GM18507 (cell line): ENCODE measurements around the gene SORCS3.

Experiments used
- DNase-seq: peaks from one replicate; pipeline ENCODE4 v3.0.0; 2011; ENCODE audit warnings: low read depth; ENCODE audit not compliant: insufficient read length; ENCODE audit errors: extremely low spot score
- FAIRE-seq: peaks from 2 replicates; lab custom pipeline; 2011; peaks lifted over from hg19 to GRCh38; lab: Jason Lieb, UNC

Gene SORCS3

GRCh38 chr10:104642658-104643302 lies 1.7 kb downstream of the SORCS3 start:
- FAIRE-seq (no peak), DNase-seq (no peak)

DNA sequence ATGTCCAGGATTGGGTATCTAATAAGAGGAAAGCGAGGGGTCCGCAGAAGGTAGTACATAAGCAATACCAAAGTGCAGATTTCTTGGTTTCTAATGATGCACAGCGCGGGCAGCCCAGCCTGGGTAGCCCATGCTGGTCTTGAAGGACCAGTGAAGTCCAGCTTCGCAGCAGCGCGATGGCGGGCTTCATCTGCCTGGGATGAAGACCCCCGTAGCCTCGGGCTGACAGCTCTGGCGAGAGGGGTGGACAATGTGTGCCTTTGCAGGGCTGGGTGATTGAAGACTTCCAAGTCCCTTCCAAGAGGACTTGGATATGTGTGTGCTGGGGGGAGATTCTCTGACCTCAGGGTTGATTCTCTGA lies 2.2 kb downstream of the SORCS3 start:
- FAIRE-seq (no peak), DNase-seq (no peak)

GRCh38 chr10:104646146-104646545 lies 5.1 kb downstream of the SORCS3 start:
- FAIRE-seq (no peak), DNase-seq (no peak)

- DNase-seq, result no peak
- no peak for FAIRE-seq
Observed at GRCh38 chr10:104648421-104648820, 7.3 kb downstream of the SORCS3 start.

GRCh38 chr10:104650072-104650471 lies 9.0 kb downstream of the SORCS3 start:
- no peak for DNase-seq
- no peak for FAIRE-seq

- FAIRE-seq, result no peak
- no peak for DNase-seq
Observed at GRCh38 chr10:104650635-104651331, 9.7 kb downstream of the SORCS3 start.

- FAIRE-seq (no peak), DNase-seq (no peak)
Observed at GRCh38 chr10:104657036-104657435, 15.9 kb downstream of the SORCS3 start.

GRCh38 chr10:104657457-104657856 lies 16.4 kb downstream of the SORCS3 start:
- FAIRE-seq, result no peak
- no peak for DNase-seq

DNA sequence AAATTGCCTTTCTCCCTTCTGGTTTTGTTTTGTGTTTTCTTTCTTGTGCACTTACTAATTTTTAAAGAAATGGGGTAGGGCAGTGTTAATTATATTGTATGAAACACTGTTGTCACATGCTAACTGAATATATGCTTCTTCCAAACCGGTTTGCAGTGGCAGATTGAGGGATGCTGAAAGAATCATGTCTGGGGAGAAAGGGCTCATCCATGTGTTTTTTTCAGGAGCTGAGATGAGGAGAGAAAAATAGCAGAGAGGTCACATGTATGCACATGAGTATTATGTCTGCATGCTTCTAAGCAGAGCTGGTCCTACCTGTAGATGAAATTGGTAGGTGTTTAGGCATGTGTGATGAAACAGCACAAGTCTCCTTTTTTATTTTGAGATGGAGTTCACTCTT lies 17.0 kb downstream of the SORCS3 start:
- DNase-seq (no peak), FAIRE-seq (no peak)

GRCh38 chr10:104659809-104660208 lies 18.7 kb downstream of the SORCS3 start:
- DNase-seq (no peak), FAIRE-seq (no peak)

- DNase-seq, result no peak
- FAIRE-seq, result no peak
Observed at GRCh38 chr10:104663076-104663475, 22.0 kb downstream of the SORCS3 start.

DNA sequence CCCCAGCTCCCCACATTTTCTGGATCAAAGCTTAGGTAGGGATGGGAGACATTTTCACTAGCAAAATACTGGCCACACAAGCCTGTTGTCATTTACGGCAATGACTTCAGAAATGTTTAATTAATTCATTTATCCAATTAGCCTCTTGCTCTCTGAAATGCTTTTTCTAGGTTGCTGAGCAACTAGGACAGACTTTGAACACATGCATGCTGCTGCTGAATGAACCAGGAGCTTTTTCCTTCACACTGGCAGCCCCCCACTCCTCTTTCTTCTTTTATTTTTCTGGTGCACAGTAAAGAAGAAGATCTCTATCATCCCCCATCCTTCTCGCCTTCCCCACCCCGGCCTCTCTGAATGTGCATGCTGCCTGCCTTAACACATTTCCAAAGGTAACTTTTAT lies 22.5 kb downstream of the SORCS3 start:
- DNase-seq (no peak), FAIRE-seq (no peak)

GRCh38 chr10:104664205-104664604 lies 23.1 kb downstream of the SORCS3 start:
- no peak for DNase-seq
- no peak for FAIRE-seq

DNA sequence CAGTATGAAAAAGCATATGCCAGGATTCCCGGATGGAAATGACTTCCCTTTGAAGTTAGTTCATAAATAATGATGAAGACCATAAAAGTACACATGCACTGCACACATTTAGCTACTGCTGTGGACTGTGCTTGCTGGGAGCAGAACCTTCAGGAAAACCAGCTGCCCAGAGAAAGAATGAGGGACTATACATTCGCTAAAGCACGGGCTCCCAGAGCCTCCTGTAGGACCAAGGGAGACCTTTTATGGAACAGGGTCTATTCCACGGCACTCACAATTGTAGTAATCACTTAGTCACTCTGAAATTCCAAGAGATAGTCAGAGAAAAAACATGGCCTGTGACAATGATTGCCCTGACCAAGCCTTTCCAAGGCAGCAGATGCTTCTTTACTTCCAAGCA lies 24.1 kb downstream of the SORCS3 start:
- DNase-seq, result no peak
- no peak for FAIRE-seq

GRCh38 chr10:104666106-104666505 lies 25.0 kb downstream of the SORCS3 start:
- FAIRE-seq (no peak), DNase-seq (no peak)

DNA sequence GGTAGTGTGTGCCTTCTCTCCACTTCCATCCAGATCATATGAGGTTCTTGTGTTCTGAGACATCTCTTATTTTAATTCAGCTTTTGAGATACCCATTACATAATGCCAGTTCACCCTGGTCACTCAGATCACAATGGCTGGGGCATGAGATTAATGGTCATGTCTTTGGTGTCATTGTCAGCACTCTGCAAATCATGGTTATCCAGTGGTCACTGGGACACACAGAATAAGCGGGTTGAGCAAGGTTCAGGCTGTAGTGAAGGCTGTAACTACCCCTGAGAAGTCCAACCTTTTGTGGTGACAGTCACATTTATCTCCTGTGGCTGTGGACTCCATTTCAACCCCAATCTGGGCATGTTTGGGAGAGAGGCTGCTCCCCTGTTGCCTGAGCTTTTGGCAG lies 35.8 kb downstream of the SORCS3 start:
- no peak for FAIRE-seq
- no peak for DNase-seq

GRCh38 chr10:104678658-104679057 lies 37.6 kb downstream of the SORCS3 start:
- FAIRE-seq (no peak), DNase-seq (no peak)

- DNase-seq, result no peak
- no peak for FAIRE-seq
Observed at GRCh38 chr10:104680467-104681401, 39.6 kb downstream of the SORCS3 start.

- FAIRE-seq (no peak), DNase-seq (no peak)
Observed at GRCh38 chr10:104681485-104681884, 40.4 kb downstream of the SORCS3 start.

DNA sequence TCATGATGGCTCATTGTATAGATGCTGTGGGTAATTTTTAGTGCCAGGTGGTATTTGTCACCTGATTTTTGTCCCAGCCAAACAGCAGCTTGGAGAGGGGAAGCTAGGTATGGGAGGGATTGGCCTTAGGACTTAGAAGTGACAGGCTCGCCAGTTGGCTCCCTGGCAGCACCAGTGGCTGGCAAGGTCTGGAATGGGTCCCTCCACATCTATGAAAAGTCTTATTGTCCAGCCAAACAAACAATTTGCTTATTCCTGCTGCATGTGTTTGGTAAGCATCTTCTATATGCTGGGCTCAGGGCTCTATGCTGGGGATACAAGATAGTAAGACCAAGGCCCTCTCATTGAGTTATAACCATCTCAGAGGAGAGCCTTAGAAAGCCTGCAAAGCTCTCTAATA lies 42.5 kb downstream of the SORCS3 start:
- FAIRE-seq, result no peak

More for the DNA sequence above, 42.5 kb downstream of the SORCS3 start:
- DNase-seq, result no peak
